NT2/D1 (cell line): ENCODE data around the gene SCN10A.

Experiments
- DNase-seq: peaks from one replicate; pipeline ENCODE4 v3.0.0-alpha.2; 2011; ENCODE audit warnings: low read depth, low spot score
- H3K27me3 ChIP-seq: 2 replicates; pipeline ENCODE4 v1.6.0; 2011; ENCODE audit warnings: mild to moderate bottlenecking; ENCODE audit not compliant: insufficient read length, insufficient read depth
- H3K36me3 ChIP-seq: 2 replicates; pipeline ENCODE4 v1.6.1; 2011; ENCODE audit warnings: mild to moderate bottlenecking, low read length, mixed read lengths; ENCODE audit not compliant: insufficient read depth, insufficient read length
- H3K4me1 ChIP-seq: 2 replicates; pipeline ENCODE4 v1.5.1; 2011; ENCODE audit not compliant: insufficient read depth, insufficient read length
- H3K4me3 ChIP-seq: 2 replicates; pipeline ENCODE4 v1.5.1; 2011; ENCODE audit warnings: low read depth; ENCODE audit not compliant: insufficient read length
- H3K9ac ChIP-seq: 2 replicates; pipeline ENCODE4 v1.6.0; 2011; ENCODE audit warnings: low read depth; ENCODE audit not compliant: insufficient read length
- H3K9me3 ChIP-seq: 2 replicates; pipeline ENCODE4 v1.5.1; 2011; ENCODE audit warnings: mild to moderate bottlenecking, low read length; ENCODE audit not compliant: insufficient read depth
- SUZ12 ChIP-seq: IDR thresholded peaks from 2 replicates; pipeline ENCODE4 v1.6.1; 2011; ENCODE audit not compliant: insufficient read length, insufficient read depth; ENCODE audit errors: extremely low read depth
- YY1 ChIP-seq: IDR thresholded peaks from 2 replicates; pipeline ENCODE4 v1.6.1; 2011; ENCODE audit not compliant: insufficient read length, insufficient read depth
- ZNF274 ChIP-seq: IDR thresholded peaks from 2 replicates; pipeline ENCODE4 v1.6.1; 2011; ENCODE audit warnings: mild to moderate bottlenecking, low read depth, low read length

Gene SCN10A

DNA sequence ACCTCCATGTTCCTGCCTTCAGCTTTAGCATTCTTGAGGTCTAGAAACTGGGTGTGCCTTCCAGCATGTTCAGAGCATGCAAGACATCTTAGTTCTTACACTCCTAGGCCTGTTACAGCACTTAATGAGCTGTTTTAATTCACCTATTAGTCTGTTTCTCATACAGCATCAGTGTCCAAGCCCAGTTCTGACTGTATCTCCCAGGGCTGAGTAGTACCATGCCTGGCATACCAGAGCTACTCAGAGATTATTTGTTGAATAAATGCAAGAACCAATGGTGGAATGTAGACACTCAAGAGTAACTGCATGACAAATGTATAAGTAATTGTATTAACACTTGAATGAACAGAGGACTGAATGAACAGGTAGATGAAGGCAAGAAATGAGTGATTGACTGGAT lies 104.7 kb downstream of the SCN10A start:
- no peaks in the 10 kb centered on the region for H3K4me1 ChIP-seq

DNA sequence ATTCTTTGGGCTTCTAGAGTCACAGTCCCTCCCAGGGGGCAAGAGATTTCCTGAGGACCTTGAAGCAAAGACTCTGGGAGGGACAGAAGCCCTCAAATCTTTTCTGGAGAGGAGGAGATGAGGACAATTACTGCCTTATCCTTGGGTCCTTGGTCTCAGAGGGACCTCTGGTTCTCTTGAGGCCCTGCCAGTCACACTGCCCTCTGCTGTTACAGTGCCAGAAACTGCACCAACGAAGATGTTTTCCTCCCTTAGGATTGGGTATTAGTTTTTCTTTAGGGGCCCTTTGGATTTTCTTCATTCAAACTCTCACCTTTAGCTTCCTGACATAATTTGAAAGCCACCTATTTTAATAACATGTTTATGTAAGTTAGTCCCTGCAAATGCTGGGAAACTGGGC lies 108.3 kb downstream of the SCN10A start:
- no peak overlapping the region for H3K9ac ChIP-seq
- H3K36me3 ChIP-seq, result no peaks in the 10 kb centered on the region
- H3K9me3 ChIP-seq, result no peaks in the 10 kb centered on the region
- DNase-seq, result no peak
- TF ChIP-seq ZNF274, result no peak
- no peak for TF ChIP-seq SUZ12
- TF ChIP-seq YY1, result no peak
- H3K4me3 ChIP-seq, result no peak overlapping the region
- H3K27me3 ChIP-seq, result no peaks in the 10 kb centered on the region
- no peaks in the 10 kb centered on the region for H3K4me1 ChIP-seq

More for the DNA sequence above, 104.7 kb downstream of the SCN10A start:
- no peaks in the 10 kb centered on the region for H3K27me3 ChIP-seq
- H3K9ac ChIP-seq, result no peak overlapping the region
- no peak overlapping the region for H3K4me3 ChIP-seq
- TF ChIP-seq ZNF274, result no peak
- no peak for TF ChIP-seq SUZ12
- DNase-seq, result no peak
- no peaks in the 10 kb centered on the region for H3K9me3 ChIP-seq
- H3K36me3 ChIP-seq, result no peaks in the 10 kb centered on the region

DNA sequence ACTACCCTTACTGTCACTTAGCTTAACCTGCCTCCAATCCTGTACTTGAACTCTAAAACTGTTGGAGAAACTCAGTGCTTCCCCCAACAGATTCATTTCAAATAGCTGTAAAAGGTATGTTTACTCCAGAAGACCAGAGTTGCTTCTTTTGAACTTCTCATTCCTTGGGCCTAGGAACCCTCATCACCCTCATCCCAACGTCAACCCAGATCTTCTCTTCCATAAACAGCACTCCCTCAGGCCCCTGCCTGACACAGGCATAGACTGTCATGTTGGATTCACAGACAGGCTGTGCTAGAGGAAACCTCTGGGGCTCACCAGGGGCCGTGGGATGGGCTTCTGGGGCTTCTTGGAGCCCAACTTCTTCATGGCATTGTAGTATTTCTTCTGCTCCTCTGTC lies 109.1 kb downstream of the SCN10A start:
- Histone ChIP-seq H3K4me3 (no peak overlapping the region), H3K9me3 (no peaks in the 10 kb centered on the region), H3K27me3 (no peaks in the 10 kb centered on the region), H3K9ac (no peak overlapping the region), H3K4me1 (no peaks in the 10 kb centered on the region), H3K36me3 (no peaks in the 10 kb centered on the region)
- TF ChIP-seq SUZ12, result no peak
- no peak for TF ChIP-seq ZNF274
- TF ChIP-seq YY1, result no peak
- DNase-seq, result no peak

DNA sequence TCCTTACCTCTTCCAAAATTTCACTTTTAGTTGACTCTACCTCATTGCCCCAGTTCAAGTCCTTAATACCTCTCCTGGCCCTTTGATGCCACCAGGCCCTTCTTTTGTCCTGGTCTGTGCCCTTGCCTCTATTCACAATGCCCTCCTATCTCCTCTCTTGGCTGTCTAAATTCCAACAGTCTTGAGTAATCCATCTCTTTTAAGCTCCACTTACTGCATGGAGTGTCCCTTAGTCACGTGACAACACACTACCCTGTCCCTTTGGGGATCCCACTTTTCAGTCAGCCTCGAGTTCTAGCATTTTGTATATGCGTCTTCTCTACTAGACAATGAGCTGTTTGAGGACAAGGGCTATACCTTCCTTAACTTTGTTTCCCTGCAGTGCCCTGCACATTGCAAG lies 113.8 kb downstream of the SCN10A start:
- Histone ChIP-seq H3K9me3 (no peaks in the 10 kb centered on the region), H3K27me3 (no peaks in the 10 kb centered on the region), H3K36me3 (no peaks in the 10 kb centered on the region), H3K9ac (no peak overlapping the region), H3K4me3 (no peak overlapping the region), H3K4me1 (no peaks in the 10 kb centered on the region)
- TF ChIP-seq YY1, result no peak
- TF ChIP-seq SUZ12, result no peak
- no peak for TF ChIP-seq ZNF274
- DNase-seq, result no peak

DNA sequence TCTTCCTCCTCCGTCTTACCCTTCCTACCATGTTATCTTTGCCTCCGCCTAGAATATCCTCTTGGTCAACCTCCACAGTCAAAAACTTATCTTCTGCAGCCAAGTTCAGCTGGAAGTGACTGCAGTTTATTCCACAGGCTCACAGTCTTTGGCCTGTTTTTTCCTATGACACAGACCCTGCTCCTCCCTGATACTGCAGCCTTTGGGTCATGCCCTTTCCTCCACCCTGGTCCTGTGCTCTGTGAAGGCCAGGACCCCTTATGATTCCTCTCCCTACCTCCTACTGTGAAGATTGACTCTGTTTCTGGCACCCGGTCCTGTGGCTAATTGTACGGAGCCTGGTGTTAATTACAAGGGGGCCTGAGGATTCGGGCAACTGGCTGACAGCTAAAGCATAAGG lies 117.3 kb downstream of the SCN10A start:
- Histone ChIP-seq H3K4me1 (no peaks in the 10 kb centered on the region), H3K27me3 (no peaks in the 10 kb centered on the region), H3K36me3 (no peaks in the 10 kb centered on the region), H3K9me3 (no peaks in the 10 kb centered on the region), H3K4me3 (no peak overlapping the region), H3K9ac (no peak overlapping the region)
- no peak for TF ChIP-seq YY1
- no peak for TF ChIP-seq ZNF274
- TF ChIP-seq SUZ12, result no peak
- no peak for DNase-seq

DNA sequence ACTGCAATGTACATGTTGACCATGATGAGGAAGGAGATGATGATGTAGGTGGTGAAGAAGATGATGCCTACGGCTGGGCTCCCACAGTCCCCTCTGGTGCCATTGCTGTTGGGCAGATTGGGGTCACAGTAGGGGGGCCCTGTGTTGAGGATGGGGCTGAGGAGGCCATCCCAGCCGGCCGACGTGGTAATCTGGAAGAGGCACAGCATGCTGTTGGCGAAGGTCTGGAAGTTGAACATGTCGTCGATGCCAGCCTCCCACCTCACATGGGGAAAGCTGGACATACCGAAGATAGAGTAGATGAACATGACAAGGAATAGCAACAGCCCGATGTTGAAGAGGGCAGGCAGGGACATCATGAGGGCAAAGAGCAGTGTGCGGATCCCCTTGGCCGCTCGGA lies 118.0 kb downstream of the SCN10A start:
- no peaks in the 10 kb centered on the region for H3K9me3 ChIP-seq
- no peaks in the 10 kb centered on the region for H3K27me3 ChIP-seq
- TF ChIP-seq SUZ12 (no peak), YY1 (no peak), ZNF274 (no peak)

DNA sequence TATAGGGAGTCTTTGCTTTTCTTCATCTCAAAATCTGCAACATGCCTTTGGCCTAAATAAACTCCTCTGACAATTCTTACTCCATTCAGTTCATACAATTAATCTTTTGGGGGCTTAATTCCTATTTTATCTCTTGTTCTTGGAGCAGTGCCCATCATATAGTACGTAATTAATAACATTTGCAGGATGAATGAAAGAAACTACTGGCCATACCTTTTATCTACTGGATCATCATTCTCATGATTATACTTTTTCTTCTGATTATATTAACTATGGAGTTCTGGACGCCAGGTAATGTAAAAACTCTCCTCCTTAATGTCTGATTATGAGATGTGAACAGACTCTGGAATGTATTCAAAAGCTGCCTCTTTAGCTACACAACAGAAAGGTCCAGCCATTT lies 120.0 kb downstream of the SCN10A start:
- Histone ChIP-seq H3K4me1 (no peaks in the 10 kb centered on the region), H3K9me3 (no peaks in the 10 kb centered on the region), H3K27me3 (no peaks in the 10 kb centered on the region), H3K4me3 (no peak overlapping the region), H3K36me3 (no peaks in the 10 kb centered on the region), H3K9ac (no peak overlapping the region)
- DNase-seq, result no peak
- TF ChIP-seq ZNF274 (no peak), YY1 (no peak), SUZ12 (no peak)

More for the DNA sequence above, 118.0 kb downstream of the SCN10A start:
- no peak overlapping the region for H3K9ac ChIP-seq
- no peak for DNase-seq
- no peaks in the 10 kb centered on the region for H3K36me3 ChIP-seq
- H3K4me3 ChIP-seq, result no peak overlapping the region
- no peaks in the 10 kb centered on the region for H3K4me1 ChIP-seq

DNA sequence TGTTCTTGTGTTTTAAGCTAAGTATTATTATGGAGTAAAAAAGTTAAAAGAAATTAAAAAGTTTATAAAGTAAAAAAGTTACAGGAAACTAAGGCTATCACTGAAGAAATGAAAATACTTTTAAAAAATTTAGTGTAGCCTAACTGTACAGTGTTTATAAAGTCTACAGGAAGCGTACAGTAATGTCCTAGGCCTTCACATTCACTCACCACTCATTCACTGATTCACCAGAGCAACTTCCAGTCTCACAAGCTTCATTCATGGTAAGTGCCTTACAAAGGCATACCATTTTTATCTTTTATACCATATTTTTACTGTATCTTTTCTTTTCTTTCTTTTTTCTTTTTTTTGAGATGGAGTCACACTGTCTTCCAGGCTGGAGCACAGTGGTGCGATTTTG lies 125.8 kb downstream of the SCN10A start:
- Histone ChIP-seq H3K4me1 (no peaks in the 10 kb centered on the region), H3K27me3 (no peaks in the 10 kb centered on the region), H3K9ac (no peak overlapping the region), H3K36me3 (no peaks in the 10 kb centered on the region), H3K9me3 (no peaks in the 10 kb centered on the region), H3K4me3 (no peak overlapping the region)
- no peak for TF ChIP-seq SUZ12
- no peak for TF ChIP-seq YY1
- TF ChIP-seq ZNF274, result no peak
- no peak for DNase-seq
